ENCODE measurements around the gene NHLH1.

The NHLH1 gene
- total RNA-seq = 0.04 to 0.36 reads per million in 2 experiments

- no peak for DNase-seq (ENCODE audit: low read depth)
These were observed at the start of gene NHLH1 for GRCh38 chr1:160366731-160367515. TSS of gene NHLH1 (plus strand) at chr1:160367071. CDS start at chr1:160370732, 3,661 bp downstream.

DNA sequence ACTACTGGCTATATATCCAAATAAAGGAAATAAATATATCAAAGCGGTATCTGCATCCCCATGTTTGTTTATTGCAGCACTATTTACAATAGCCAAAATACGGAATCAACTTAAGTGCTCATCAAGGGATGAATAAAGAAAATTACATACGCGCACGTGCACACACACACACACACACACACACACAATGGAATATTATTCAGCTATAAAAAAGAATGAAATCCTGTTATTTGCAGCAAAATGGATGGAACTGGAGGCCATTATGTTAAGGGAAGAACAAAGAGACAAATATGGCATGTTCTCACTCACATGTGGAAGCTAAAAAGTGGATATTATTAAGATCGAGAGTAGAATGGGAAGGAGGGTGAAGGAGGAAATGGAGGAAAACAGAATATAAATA lies 44.0 kb upstream of the NHLH1 start:
- no peak for DNase-seq (ENCODE audit: low read depth)

DNA sequence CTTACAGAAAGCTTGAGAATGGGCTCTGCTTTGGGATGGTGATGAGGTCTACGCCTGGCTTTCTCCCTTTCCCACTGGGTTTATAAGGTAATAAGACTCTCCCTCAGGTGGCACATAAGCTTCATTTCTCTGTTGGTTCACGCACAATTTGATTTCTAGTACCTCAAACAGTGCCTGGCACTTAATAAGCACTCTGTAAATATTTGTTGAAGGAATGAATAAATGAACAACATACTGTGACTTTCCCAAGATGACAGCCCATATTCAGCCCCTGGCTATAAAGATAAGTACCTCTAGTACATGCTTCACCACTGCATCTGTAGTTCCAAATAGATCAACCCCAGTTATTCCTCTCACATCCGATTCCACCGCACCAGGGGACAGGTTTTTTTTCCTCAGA lies 41.6 kb upstream of the NHLH1 start:
- DNase-seq (ENCODE audit: low read depth) = no peak

DNA sequence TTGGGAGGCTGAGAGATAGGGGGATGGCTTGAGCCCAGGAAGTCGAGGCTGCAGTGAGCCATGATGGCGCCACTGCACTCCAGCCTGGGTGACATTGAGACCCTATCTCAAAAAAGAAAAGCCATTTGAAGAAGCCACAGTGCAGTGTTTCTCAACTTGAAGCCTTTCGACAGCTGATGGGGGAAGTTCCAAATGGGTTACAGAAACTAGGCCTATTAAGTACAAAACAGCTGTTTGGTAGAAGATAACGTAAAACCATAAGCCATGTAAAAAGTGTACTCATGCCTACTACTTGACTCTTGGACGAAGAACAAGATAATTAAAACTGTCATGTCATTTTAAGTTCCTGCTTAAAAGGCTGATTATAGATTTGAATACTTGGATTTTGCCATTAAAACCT lies 40.5 kb upstream of the NHLH1 start:
- DNase-seq (ENCODE audit: low read depth) = no peak

DNA sequence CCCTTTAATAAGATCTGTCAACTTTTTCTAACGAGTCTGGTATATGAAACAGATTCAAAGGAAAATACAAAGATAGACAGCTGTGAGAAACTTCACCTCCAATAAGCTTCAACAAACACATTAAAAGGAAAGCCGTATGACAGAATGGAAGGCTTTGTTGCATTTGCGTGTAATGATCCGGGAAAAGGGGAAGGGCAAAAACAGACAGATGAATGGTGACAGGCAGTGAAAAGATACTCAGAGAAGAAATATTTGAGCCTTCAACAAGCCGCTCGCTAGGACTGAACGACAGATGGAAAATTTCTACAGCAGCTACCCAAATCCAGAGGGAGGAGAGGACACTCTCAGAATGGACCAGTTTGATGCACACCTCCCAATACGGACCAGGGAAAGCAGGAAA lies 38.7 kb upstream of the NHLH1 start:
- DNase-seq (ENCODE audit: low read depth) = no peak

- no peak for DNase-seq (ENCODE audit: low read depth)
These were observed 36.8 kb upstream of the NHLH1 start for GRCh38 chr1:160330119-160330518.

- no peak for DNase-seq (ENCODE audit: low read depth)
These were observed 34.4 kb upstream of the NHLH1 start for GRCh38 chr1:160332516-160332915.

- no peak for DNase-seq (ENCODE audit: low read depth)
These were observed 28.3 kb upstream of the NHLH1 start for GRCh38 chr1:160338580-160338979.

DNA sequence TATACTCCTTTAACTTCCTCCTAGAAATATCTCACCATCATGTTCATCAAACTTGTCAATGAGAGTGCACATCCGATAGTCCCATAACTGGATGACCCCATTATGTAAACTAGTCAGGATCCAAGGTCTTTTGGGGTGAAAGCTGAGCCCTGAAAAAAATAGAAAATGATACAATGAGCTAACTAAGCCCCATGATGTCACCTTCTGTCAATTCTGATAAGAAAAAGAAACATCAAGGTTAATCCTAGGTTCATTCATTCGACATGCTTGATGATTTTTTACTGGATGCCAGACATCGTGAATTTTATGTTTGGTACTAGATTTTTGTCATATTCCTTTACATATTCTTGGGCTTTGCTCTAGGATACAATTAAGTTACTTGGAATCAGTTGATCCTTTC lies 26.7 kb upstream of the NHLH1 start:
- no peak for DNase-seq (ENCODE audit: low read depth)

GRCh38 chr1:160340866-160341265 lies 26.0 kb upstream of the NHLH1 start:
- no peak for DNase-seq (ENCODE audit: low read depth)

- no peak for DNase-seq (ENCODE audit: low read depth)
These were observed 24.3 kb upstream of the NHLH1 start for GRCh38 chr1:160342526-160342925.

DNA sequence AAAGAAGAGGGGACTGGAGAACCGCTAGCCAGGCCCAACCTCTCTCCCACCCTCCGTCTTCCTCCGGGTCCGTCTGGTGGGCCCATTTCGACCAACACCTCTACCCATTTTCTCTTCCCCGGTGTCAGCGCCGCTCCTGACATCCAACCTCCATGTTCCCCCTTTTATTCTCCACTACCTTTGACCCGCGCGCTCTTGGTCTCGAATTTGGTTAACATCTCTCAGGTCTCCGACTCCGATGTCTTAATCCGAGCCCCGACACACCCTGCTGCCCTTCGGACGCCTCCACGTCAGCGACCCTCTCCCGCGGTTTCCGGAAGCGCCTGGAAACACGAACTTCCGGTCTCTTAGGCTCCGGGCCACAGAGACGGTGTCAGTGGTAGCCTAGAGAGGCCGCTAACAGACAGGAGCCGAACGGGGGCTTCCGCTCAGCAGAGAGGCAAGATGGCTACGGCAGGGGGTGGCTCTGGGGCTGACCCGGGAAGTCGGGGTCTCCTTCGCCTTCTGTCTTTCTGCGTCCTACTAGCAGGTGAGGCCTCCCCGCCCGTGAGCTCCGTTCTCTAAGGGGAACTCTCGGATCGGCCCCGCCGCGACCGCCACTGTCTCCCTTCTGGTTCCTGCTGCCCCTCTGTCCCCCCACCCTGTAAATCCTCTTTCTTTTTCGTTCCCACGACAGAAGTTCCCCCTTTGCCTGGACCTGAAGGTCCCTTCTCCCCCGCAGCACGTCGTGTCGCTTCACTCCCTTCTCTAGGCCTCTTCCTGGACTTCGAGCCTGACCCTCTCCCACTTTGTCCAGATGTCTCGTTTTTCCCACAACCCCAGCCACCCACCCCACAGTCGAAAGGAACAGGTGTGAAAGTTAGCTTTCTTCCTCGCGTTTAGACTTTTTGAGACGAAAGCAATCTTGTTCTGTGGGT lies 23.7 kb upstream of the NHLH1 start, which contains the start of the genes COPA and NCSTN:
COPA (minus strand) TSS at position 298 of the 917 bp plus-strand sequence; CDS start at position 218, 80 bp downstream.
NCSTN (plus strand) TSS at position 431 of the 917 bp plus-strand sequence; CDS start at position 445, 14 bp downstream.
- peak; percentile 83 for DNase-seq (ENCODE audit: low read depth)

- no peak for DNase-seq (ENCODE audit: low read depth)
These were observed 22.6 kb upstream of the NHLH1 start for GRCh38 chr1:160344241-160344640.

DNA sequence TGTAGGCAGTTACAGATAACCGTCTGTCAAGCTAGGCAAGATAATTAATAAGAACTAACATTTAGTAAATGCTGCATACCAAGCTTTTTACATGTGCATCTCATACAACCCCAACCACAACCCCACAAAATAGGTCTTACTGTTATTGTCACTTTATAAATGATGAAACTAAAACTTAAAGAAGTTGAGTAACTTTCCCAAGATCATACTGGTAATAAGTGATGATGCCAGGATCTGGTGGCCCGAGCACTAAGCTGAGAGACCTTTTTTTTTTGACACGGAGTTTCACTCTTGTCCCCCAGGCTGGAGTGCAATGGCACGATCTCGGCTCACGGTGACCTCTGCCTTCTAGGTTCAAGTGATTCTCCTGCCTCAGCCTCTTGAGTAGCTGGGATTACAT lies 21.9 kb upstream of the NHLH1 start:
- no peak for DNase-seq (ENCODE audit: low read depth)

DNA sequence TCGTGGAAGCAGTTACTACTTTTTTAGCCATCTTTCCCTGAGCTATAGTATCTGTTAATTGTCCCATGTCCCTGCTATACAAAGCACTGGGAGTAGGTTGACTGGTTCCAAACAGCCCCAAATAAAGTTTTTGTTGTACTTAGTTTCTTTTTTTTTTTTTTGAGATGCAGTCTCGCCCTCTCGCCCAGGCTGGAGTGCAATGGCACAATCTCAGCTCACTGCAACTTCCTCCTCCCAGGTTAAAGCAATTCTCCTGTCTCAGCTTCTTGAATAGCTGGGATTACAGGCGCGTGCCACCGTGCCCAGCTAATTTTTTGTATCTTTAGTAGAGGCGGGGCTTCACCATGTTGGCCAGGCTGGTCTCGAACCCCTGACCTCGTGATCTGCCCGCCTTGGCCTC lies 20.4 kb upstream of the NHLH1 start:
- DNase-seq (ENCODE audit: low read depth) = no peak

DNA sequence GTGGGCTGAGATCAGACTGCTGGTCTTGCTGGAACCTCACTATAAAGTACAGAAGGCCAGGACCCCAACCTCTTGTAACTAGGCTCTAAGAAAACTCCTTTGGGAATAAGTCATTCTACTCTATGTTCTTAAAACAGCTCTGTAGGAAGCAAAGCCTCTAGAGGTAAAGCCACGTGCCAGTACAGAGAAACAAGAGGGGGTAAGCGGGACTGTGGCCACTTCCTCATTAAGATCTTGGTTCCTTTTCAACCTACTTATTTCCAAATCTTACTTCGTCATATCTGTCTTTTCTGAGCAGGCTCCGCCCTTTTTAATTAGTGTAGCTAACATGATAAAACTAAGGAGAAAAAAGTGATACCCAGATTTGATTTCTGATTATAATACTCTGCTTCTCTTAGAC lies 19.9 kb upstream of the NHLH1 start:
- DNase-seq (ENCODE audit: low read depth) = no peak

- DNase-seq (ENCODE audit: low read depth) = no peak
These were observed 15.2 kb upstream of the NHLH1 start for GRCh38 chr1:160351629-160352028.

GRCh38 chr1:160352555-160352954 lies 14.3 kb upstream of the NHLH1 start:
- DNase-seq (ENCODE audit: low read depth) = no peak

DNA sequence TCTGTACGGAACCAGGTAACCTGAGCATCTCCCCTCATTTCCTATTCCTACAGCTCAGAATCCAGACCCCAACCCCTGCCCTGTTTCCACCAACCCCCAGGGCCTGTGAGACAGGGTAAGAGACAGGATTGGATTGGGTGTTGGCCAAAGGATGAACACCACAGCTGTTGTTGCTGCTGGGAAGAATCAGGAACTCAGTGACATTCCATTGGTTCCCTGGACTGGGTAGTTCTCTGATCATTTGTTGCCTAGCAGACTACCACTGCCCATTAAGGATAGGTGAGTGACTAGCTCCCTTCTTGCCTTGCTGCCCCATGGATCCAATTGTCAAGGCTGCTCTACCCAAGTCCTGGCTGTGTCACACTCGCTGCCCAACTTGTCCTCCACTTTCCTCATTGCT lies 13.6 kb upstream of the NHLH1 start:
- no peak for DNase-seq (ENCODE audit: low read depth)

- no peak for DNase-seq (ENCODE audit: low read depth)
These were observed 12.4 kb upstream of the NHLH1 start for GRCh38 chr1:160354388-160354985.

- DNase-seq (ENCODE audit: low read depth) = no peak
These were observed 9.4 kb upstream of the NHLH1 start for GRCh38 chr1:160357286-160358002.

DNA sequence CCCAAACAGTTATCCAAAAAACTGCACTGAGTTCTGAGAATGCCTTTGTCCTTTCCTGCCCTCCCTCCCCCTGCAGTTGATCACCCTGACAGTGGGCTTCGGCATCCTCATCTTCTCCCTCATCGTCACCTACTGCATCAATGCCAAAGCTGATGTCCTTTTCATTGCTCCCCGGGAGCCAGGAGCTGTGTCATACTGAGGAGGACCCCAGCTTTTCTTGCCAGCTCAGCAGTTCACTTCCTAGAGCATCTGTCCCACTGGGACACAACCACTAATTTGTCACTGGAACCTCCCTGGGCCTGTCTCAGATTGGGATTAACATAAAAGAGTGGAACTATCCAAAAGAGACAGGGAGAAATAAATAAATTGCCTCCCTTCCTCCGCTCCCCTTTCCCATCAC lies 8.8 kb upstream of the NHLH1 start:
- no peak for DNase-seq (ENCODE audit: low read depth)
